HCT116 (cell line): ENCODE data around the gene ACBD5. TPM values are rescaled to one million over a fixed set of nuclear protein-coding genes. Genes with fewer than 3 reads are reported as not detected.

Experiments used
- ATAC-seq: fragments of 200-7000 bp; cut with Tn5 transposase; 2 replicates; pipeline ENCODE4 v1.9.1; 2020; ENCODE audit warnings: mild to moderate bottlenecking, moderate library complexity
- BruUV-seq: library from RNA; stranded (reverse); fragments of 400-500 nt; replicated peaks from 2 replicates; lab custom pipeline; 2021; lab: Mats Ljungman, UMichigan
- CTCF ChIA-PET: fragments of 300-600 bp; sonication (Branson Sonifier 250); formaldehyde crosslinking; loops from one replicate; lab custom pipeline; 2021; ENCODE audit warnings: antibody characterized with exemption; lab: Charles Lee
- POLR2A ChIA-PET: fragments of 300-600, 350-600 bp; sonication (Branson Sonifier 250); formaldehyde crosslinking; loops from one replicate; lab custom pipeline; 2021; ENCODE audit warnings: antibody characterized with exemption; lab: Charles Lee
- RAD21 ChIA-PET, 2 experiments: fragments of 300-600 bp; sonication (Branson Sonifier 250); formaldehyde crosslinking; loops; one replicate each; lab custom pipeline; 2023; ENCODE audit warnings: low total read pairs in 2 of 2; ENCODE audit not compliant: uncharacterized antibody in 2 of 2, unreplicated experiment in 2 of 2, low non-redundant PET in 1 of 2; lab: Charles Lee
- DNase-seq: peaks from one replicate; pipeline ENCODE4 v3.0.0-alpha.2; 2010; ENCODE audit warnings: low read depth, low spot score
- H2AFZ ChIP-seq: fragments of 200-600 bp; shearing (Covaris generic), sonication (generic); 2 replicates; pipeline ENCODE4 v1.6.1; 2017; ENCODE audit warnings: low read depth, mixed run types, mixed read lengths, antibody characterized with exemption, low read length; ENCODE audit not compliant: poor library complexity, severe bottlenecking
- H3K27ac ChIP-seq: 2 replicates; pipeline ENCODE4 v1.5.1; 2012; ENCODE audit warnings: low read depth, low read length
- H3K27me3 ChIP-seq: fragments of 200-600 bp; sonication (generic); 2 replicates; pipeline ENCODE4 v1.6.1; 2016; ENCODE audit warnings: mixed run types, low read length, mixed read lengths; ENCODE audit not compliant: insufficient read depth
- H3K36me3 ChIP-seq, 2 experiments: fragments of 200-500 bp in 1 of 2; fragments of 200-600 bp in 1 of 2; sonication (Bioruptor generic) in 1 of 2; sonication (generic) in 1 of 2; 2 replicates each; pipeline versions ENCODE4 v1.5.1 to v1.6.1; 2014 to 2016; ENCODE audit warnings: low read length in 2 of 2, inconsistent platforms in 1 of 2, mixed read lengths in 1 of 2, mixed run types in 1 of 2; ENCODE audit not compliant: insufficient read depth in 2 of 2, control insufficient read depth in 1 of 2
- H3K4me1 ChIP-seq, 2 experiments: fragments of 200-600 bp in 1 of 2; sonication (generic) in 1 of 2; 2 replicates each; pipeline versions ENCODE4 v1.5.1 to v1.6.1; 2012 to 2017; ENCODE audit warnings: low read length in 2 of 2, inconsistent platforms in 1 of 2, mild to moderate bottlenecking in 1 of 2, mixed read lengths in 1 of 2, mixed run types in 1 of 2, moderate library complexity in 1 of 2; ENCODE audit not compliant: insufficient read depth in 2 of 2, control insufficient read depth in 1 of 2
- H3K4me2 ChIP-seq: fragments of 200-600 bp; sonication (generic); 2 replicates; pipeline ENCODE4 v1.6.1; 2017; ENCODE audit warnings: mixed run types, low read length, mixed read lengths
- H3K4me3 ChIP-seq, 2 experiments: fragments of 200-600 bp in 1 of 2; sonication (generic) in 1 of 2; replicated peaks in 1 of 2; 2 replicates each; pipeline ENCODE4 v1.5.1; 2011 to 2016; ENCODE audit warnings: low read length in 2 of 2, control low read depth in 1 of 2, low read depth in 1 of 2, mild to moderate bottlenecking in 1 of 2, mixed read lengths in 1 of 2, mixed run types in 1 of 2
- H3K79me2 ChIP-seq: fragments of 200-600 bp; sonication (generic); 2 replicates; pipeline ENCODE4 v1.6.1; 2017; ENCODE audit warnings: mild to moderate bottlenecking, mixed run types, low read length, moderate library complexity, mixed read lengths; ENCODE audit not compliant: insufficient read depth
- H3K9ac ChIP-seq: fragments of 200-600 bp; sonication (generic); 2 replicates; pipeline ENCODE4 v1.6.1; 2016; ENCODE audit warnings: low read length, mixed read lengths
- H3K9me2 ChIP-seq: fragments of 200-600 bp; sonication (generic), shearing (Covaris generic); 2 replicates; pipeline ENCODE4 v1.6.1; 2017; ENCODE audit warnings: mixed run types, mild to moderate bottlenecking, moderate library complexity; ENCODE audit not compliant: insufficient read depth
- H3K9me3 ChIP-seq, 2 experiments: fragments of 200-500 bp in 1 of 2; fragments of 200-600 bp in 1 of 2; sonication (Bioruptor generic) in 1 of 2; sonication (generic) in 1 of 2; 2 replicates each; pipeline ENCODE4 v1.6.1; 2014 to 2017; ENCODE audit warnings: low read length in 2 of 2, mixed read lengths in 2 of 2, inconsistent platforms in 1 of 2, low read depth in 1 of 2, mild to moderate bottlenecking in 1 of 2, mixed run types in 1 of 2, moderate library complexity in 1 of 2; ENCODE audit not compliant: control insufficient read depth in 1 of 2, insufficient read depth in 1 of 2
- H4K20me1 ChIP-seq: fragments of 200-600 bp; sonication (generic), shearing (Covaris generic); 2 replicates; pipeline ENCODE4 v1.6.1; 2017; ENCODE audit warnings: mixed run types, mild to moderate bottlenecking, moderate library complexity; ENCODE audit not compliant: insufficient read depth
- CBX3 ChIP-seq: IDR thresholded peaks from 2 replicates; pipeline ENCODE4 v1.6.1; 2012; ENCODE audit warnings: low read depth
- CTCF ChIP-seq, 3 experiments: fragments of 200-600 bp in 1 of 3; sonication (generic) in 1 of 3; IDR thresholded peaks in 2 of 3; conservative IDR thresholded peaks in 1 of 3; 2 replicates each; pipeline ENCODE4 v1.5.1; 2012 to 2017; ENCODE audit warnings: low read depth in 2 of 3, low read length in 2 of 3, antibody characterized with exemption in 1 of 3, borderline replicate concordance in 1 of 3, control low read depth in 1 of 3, mild to moderate bottlenecking in 1 of 3, mixed read lengths in 1 of 3, mixed run types in 1 of 3, moderate library complexity in 1 of 3; ENCODE audit not compliant: insufficient read depth in 1 of 3
- EZH2phosphoT487 ChIP-seq: fragments of 200-600 bp; IDR thresholded peaks from 2 replicates; pipeline ENCODE4 v1.6.1; 2018; ENCODE audit warnings: antibody characterized with exemption, borderline replicate concordance
- FOSL1 ChIP-seq: IDR thresholded peaks from 2 replicates; pipeline ENCODE4 v1.6.1; 2012; ENCODE audit warnings: low read depth
- JUND ChIP-seq: IDR thresholded peaks from 2 replicates; pipeline ENCODE4 v1.6.1; 2012
- MAX ChIP-seq: IDR thresholded peaks from 2 replicates; pipeline ENCODE4 v1.6.1; 2012
- POLR2AphosphoS5 ChIP-seq: IDR thresholded peaks from 2 replicates; pipeline ENCODE4 v1.6.1; 2011; ENCODE audit warnings: mild to moderate bottlenecking, low read depth, low read length, moderate library complexity
- SP1 ChIP-seq: IDR thresholded peaks from 2 replicates; pipeline ENCODE4 v1.6.1; 2012; ENCODE audit warnings: low read depth
- YY1 ChIP-seq: IDR thresholded peaks from 2 replicates; pipeline ENCODE4 v1.6.1; 2011; ENCODE audit warnings: low read length, low read depth, moderate library complexity, mild to moderate bottlenecking; ENCODE audit not compliant: insufficient replicate concordance; ENCODE audit errors: extremely low read depth
- intact Hi-C: fragments of 100-400 bp; cut with micrococcal nuclease; formaldehyde crosslinking; loops from 2 replicates; pipeline ENCODE4 v1.10.0; 2022
- total RNA-seq: library from RNA; stranded (reverse); gene quantifications from one replicate; pipeline ENCODE4 v1.2.1, GENCODE V29; 2021; ENCODE audit not compliant: unreplicated experiment

The ACBD5 gene
- total RNA-seq, 1 experiment from 2014 or later: 19.5 TPM

GRCh38 chr10:27207350-27207749, 33.2 kb downstream of the ACBD5 start:
- POLR2A ChIA-PET: no interaction called here
- DNase-seq (no peak), ATAC-seq (no peak)
- no peaks in the 10 kb centered on the region for H4K20me1 ChIP-seq
- H3K27ac ChIP-seq: no peak overlapping the region
- no TSS peak for BruUV-seq
- no peak overlapping the region for H3K4me3 ChIP-seq
- no peaks in the 10 kb centered on the region for H3K9me2 ChIP-seq
- H3K4me1 ChIP-seq: no peaks in the 10 kb centered on the region
- peaks cover 12 to 34% of the 10 kb centered on the region in 2 experiments for H3K36me3 ChIP-seq
- H3K9me3 ChIP-seq: no peaks in the 10 kb centered on the region
- no peaks in the 10 kb centered on the region for H3K79me2 ChIP-seq
- RAD21 ChIA-PET: no interaction called here
- intact Hi-C loops: no loop called here
- CTCF ChIA-PET: interaction anchor here (1.1 kb wide), 1 partner anchor 16 kb away, joined by 5 read pairs; no protein-coding TSS in a partner anchor
- no peaks in the 10 kb centered on the region for H3K27me3 ChIP-seq
- no peak overlapping the region for H3K9ac ChIP-seq
- H3K4me2 ChIP-seq: no peak overlapping the region
- TF ChIP-seq MAX (no peak), SP1 (no peak), CTCF (IDR thresholded peaks at IDR 0.05 in 2 of 3, conservative IDR thresholded peaks at IDR 0.05 in 1 of 3; ENCODE audit: borderline replicate concordance in 1 of 3, insufficient read depth in 1 of 3, low read depth in 2 of 3, low read length in 2 of 3) (no peak), YY1 (no peak), CBX3 (no peak), JUND (no peak), FOSL1 (no peak), EZH2phosphoT487 (no peak), POLR2AphosphoS5 (no peak)
- no peak overlapping the region for H2AFZ ChIP-seq
